Hepatocyte (in vitro differentiated cells): Measurements from ENCODE around the gene CRABP1. TPM values are rescaled to one million over a fixed set of nuclear protein-coding genes. Genes with fewer than 3 reads are reported as not detected.

ENCODE experiments used
- DNase-seq: peaks from one replicate; pipeline ENCODE4 v3.0.0-alpha.2; 2016; ENCODE audit warnings: low spot score
- H2AFZ ChIP-seq: fragments of 200-600 bp; sonication (generic); 2 replicates; pipeline ENCODE4 v1.6.0; 2016; ENCODE audit warnings: antibody characterized with exemption, mild to moderate bottlenecking
- H3K27ac ChIP-seq: fragments of 200-600 bp; sonication (generic); 2 replicates; pipeline ENCODE4 v1.5.1; 2016; ENCODE audit warnings: mild to moderate bottlenecking
- H3K27me3 ChIP-seq: fragments of 200-600 bp; sonication (generic); 2 replicates; pipeline ENCODE4 v1.6.1; 2016
- H3K36me3 ChIP-seq: fragments of 200-600 bp; sonication (generic); replicated peaks from 2 replicates; pipeline ENCODE4 v1.5.1; 2016; ENCODE audit warnings: low read depth; ENCODE audit not compliant: insufficient read depth
- H3K4me1 ChIP-seq: fragments of 200-600 bp; sonication (generic); 2 replicates; pipeline ENCODE4 v1.5.1; 2016; ENCODE audit warnings: mild to moderate bottlenecking, moderate library complexity; ENCODE audit not compliant: insufficient read depth
- H3K4me2 ChIP-seq: fragments of 200-600 bp; sonication (generic); 2 replicates; pipeline ENCODE4 v1.6.0; 2016
- H3K4me3 ChIP-seq: fragments of 200-600 bp; sonication (generic); 2 replicates; pipeline ENCODE4 v1.5.1; 2016; ENCODE audit warnings: mild to moderate bottlenecking
- H3K79me2 ChIP-seq: fragments of 200-600 bp; sonication (generic); 2 replicates; pipeline ENCODE4 v1.6.0; 2017; ENCODE audit warnings: mild to moderate bottlenecking
- H3K9me2 ChIP-seq: fragments of 200-600 bp; sonication (generic); replicated peaks from 2 replicates; pipeline ENCODE4 v1.6.0; 2017; ENCODE audit warnings: mild to moderate bottlenecking; ENCODE audit not compliant: insufficient read depth
- H3K9me3 ChIP-seq: fragments of 200-600 bp; sonication (generic); 2 replicates; pipeline ENCODE4 v1.5.1; 2016; ENCODE audit warnings: low read depth, mild to moderate bottlenecking
- H4K20me1 ChIP-seq: fragments of 200-600 bp; sonication (generic); 2 replicates; pipeline ENCODE4 v1.6.0; 2016; ENCODE audit warnings: mild to moderate bottlenecking; ENCODE audit not compliant: insufficient read depth, poor library complexity, severe bottlenecking
- CTCF ChIP-seq: fragments of 200-600 bp; sonication (generic); IDR thresholded peaks from 2 replicates; pipeline ENCODE4 v1.5.1; 2016; ENCODE audit warnings: antibody characterized with exemption, mild to moderate bottlenecking; ENCODE audit not compliant: poor library complexity
- EZH2 ChIP-seq: fragments of 200-600 bp; sonication (generic); IDR thresholded peaks from 2 replicates; pipeline ENCODE4 v1.6.1; 2016; ENCODE audit warnings: antibody characterized with exemption, mild to moderate bottlenecking, borderline replicate concordance
- EZH2phosphoT487 ChIP-seq: fragments of 200-600 bp; sonication (generic); IDR thresholded peaks from one replicate; pipeline ENCODE4 v1.6.1; 2018; ENCODE audit warnings: antibody characterized with exemption, mild to moderate bottlenecking, low read depth, moderate library complexity; ENCODE audit not compliant: unreplicated experiment, severe bottlenecking
- WGBS: methylation state at CpG from one replicate; pipeline ENCODE4 v1.1.6; 2016; ENCODE audit warnings: low lambda C conversion rate; ENCODE audit errors: missing lambda C conversion rate; 5-methylcytosine and 5-hydroxymethylcytosine counted together
- polyA plus RNA-seq: library from polyadenylated mRNA; unstranded; fragments of >200 nt; fragmentation: Nextera tagmentation; extraction: Ambion mirVana; gene quantifications from 2 replicates; pipeline ENCODE4 v1.2.1, GENCODE V29; 2016
- total RNA-seq: library from RNA; depleted of rRNA; stranded (reverse); fragments of >200 nt; gene quantifications from 2 replicates; pipeline ENCODE4 v1.2.3, GENCODE V29; 2014

CRABP1 gene
- total and polyA plus RNA-seq, 2 experiments from 2014 or later, result 140 to 179 TPM

- Histone ChIP-seq H3K79me2 (no peaks in the 10 kb centered on the region), H2AFZ (no peak overlapping the region), H3K4me1 (peaks cover 15% of the 10 kb centered on the region), H3K4me2 (no peak overlapping the region), H4K20me1 (no peaks in the 10 kb centered on the region), H3K27me3 (no peaks in the 10 kb centered on the region), H3K9me3 (no peaks in the 10 kb centered on the region), H3K27ac (peak overlapping the region; percentile 70), H3K36me3 (no peaks in the 10 kb centered on the region), H3K4me3 (no peak overlapping the region), H3K9me2 (no peaks in the 10 kb centered on the region)
- DNase-seq, result no peak
- no peak for TF ChIP-seq EZH2
- TF ChIP-seq EZH2phosphoT487, result no peak
- no peak for TF ChIP-seq CTCF
- WGBS, result 96% methylated on average over 5 of the region's 5 CpGs
Measured at GRCh38 chr15:78324144-78324543, 16.0 kb upstream of the CRABP1 start.

- H4K20me1 ChIP-seq, result no peaks in the 10 kb centered on the region
- H3K27me3 ChIP-seq, result no peaks in the 10 kb centered on the region
- peak overlapping the region; percentile 70 for H3K27ac ChIP-seq
- H2AFZ ChIP-seq, result no peak overlapping the region
- TF ChIP-seq EZH2 (no peak), CTCF (no peak), EZH2phosphoT487 (no peak)
- H3K9me2 ChIP-seq, result no peaks in the 10 kb centered on the region
- H3K9me3 ChIP-seq, result no peaks in the 10 kb centered on the region
- 53% methylated on average over 7 of the region's 7 CpGs for WGBS
- H3K4me2 ChIP-seq, result no peak overlapping the region
- H3K36me3 ChIP-seq, result no peaks in the 10 kb centered on the region
- H3K4me1 ChIP-seq, result peaks cover 15% of the 10 kb centered on the region
- H3K79me2 ChIP-seq, result no peaks in the 10 kb centered on the region
- no peak overlapping the region for H3K4me3 ChIP-seq
- peak; percentile 63 for DNase-seq
Measured at GRCh38 chr15:78325092-78325843, 14.9 kb upstream of the CRABP1 start.

GRCh38 chr15:78327466-78327865 lies 12.7 kb upstream of the CRABP1 start:
- no peak for DNase-seq
- no peaks in the 10 kb centered on the region for H3K27me3 ChIP-seq
- no peak overlapping the region for H3K27ac ChIP-seq
- H3K4me1 ChIP-seq, result peaks cover 15% of the 10 kb centered on the region
- no peaks in the 10 kb centered on the region for H3K9me2 ChIP-seq
- no peaks in the 10 kb centered on the region for H3K79me2 ChIP-seq
- H3K9me3 ChIP-seq, result no peaks in the 10 kb centered on the region
- WGBS, result 59% methylated on average over 1 of the region's 1 CpG
- no peak overlapping the region for H2AFZ ChIP-seq
- no peak overlapping the region for H3K4me2 ChIP-seq
- no peak overlapping the region for H3K4me3 ChIP-seq
- no peak for TF ChIP-seq EZH2
- TF ChIP-seq CTCF, result no peak
- no peak for TF ChIP-seq EZH2phosphoT487
- no peaks in the 10 kb centered on the region for H4K20me1 ChIP-seq
- no peaks in the 10 kb centered on the region for H3K36me3 ChIP-seq
